Memory B cell (primary cell): Measurements from ENCODE around the gene TBC1D23.
A peak's percentile ranks its signal among the peaks of the same experiment; 100 is the strongest.
"Not testable (repeated sequence)": the region's sequence is repeated elsewhere in the genome, so short reads cannot be mapped to it uniquely, and the experiment has no call there.

Experiments
- ATAC-seq: fragments of 150-1000 bp; cut with Tn5 transposase; 2 replicates; pipeline ENCODE4 v1.10.0; 2021; ENCODE audit warnings: low read depth, mild to moderate bottlenecking, moderate library complexity
- DNase-seq, 2 donors: peaks; one replicate each; pipeline ENCODE4 v3.0.0; 2022; ENCODE audit warnings: low spot score in 2 of 2
- H3K27ac Mint-ChIP-seq: one replicate; pipeline ENCODE4 v1.8.0; 2022; ENCODE audit warnings: mild to moderate bottlenecking, moderate library complexity, mixed read lengths
- H3K27me3 Mint-ChIP-seq: one replicate; pipeline ENCODE4 v1.8.0; 2022; ENCODE audit warnings: mixed read lengths
- H3K36me3 Mint-ChIP-seq: one replicate; pipeline ENCODE4 v1.8.0; 2022; ENCODE audit warnings: mild to moderate bottlenecking, mixed read lengths
- H3K4me1 Mint-ChIP-seq: one replicate; pipeline ENCODE4 v1.8.0; 2022; ENCODE audit warnings: mixed read lengths
- H3K4me3 Mint-ChIP-seq: one replicate; pipeline ENCODE4 v1.8.0; 2022; ENCODE audit warnings: mild to moderate bottlenecking, moderate library complexity, mixed read lengths
- H3K9me3 Mint-ChIP-seq: one replicate; pipeline ENCODE4 v1.8.0; 2022; ENCODE audit warnings: mixed read lengths

Gene TBC1D23

DNA sequence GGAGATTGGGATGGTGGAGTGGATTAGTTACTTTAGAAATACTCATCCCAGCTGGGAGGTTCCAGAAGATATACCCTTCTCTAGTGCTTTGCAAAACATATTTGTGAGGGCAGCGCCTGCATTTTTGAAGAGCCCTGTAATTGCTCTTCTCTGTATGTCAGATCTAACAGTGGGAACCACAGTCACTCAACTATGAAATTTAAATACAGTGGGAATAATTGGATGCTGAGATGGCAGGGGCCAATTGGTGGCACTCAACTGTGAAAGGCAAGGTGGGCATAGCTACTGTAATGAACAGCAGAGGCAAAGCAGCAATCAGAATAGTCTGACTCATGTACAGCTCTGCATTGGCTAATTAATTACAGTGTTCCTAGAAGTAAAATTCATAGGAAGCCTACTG, 22.2 kb upstream of the TBC1D23 start:
- Mint-ChIP-seq H3K4me1 (peaks cover 3% of the 10 kb centered on the region), H3K9me3 (peaks cover 4% of the 10 kb centered on the region), H3K4me3 (no peak overlapping the region), H3K36me3 (peaks cover 4% of the 10 kb centered on the region), H3K27ac (no peak overlapping the region), H3K27me3 (no peaks in the 10 kb centered on the region)
- DNase-seq (no peak), ATAC-seq (no peak)

DNA sequence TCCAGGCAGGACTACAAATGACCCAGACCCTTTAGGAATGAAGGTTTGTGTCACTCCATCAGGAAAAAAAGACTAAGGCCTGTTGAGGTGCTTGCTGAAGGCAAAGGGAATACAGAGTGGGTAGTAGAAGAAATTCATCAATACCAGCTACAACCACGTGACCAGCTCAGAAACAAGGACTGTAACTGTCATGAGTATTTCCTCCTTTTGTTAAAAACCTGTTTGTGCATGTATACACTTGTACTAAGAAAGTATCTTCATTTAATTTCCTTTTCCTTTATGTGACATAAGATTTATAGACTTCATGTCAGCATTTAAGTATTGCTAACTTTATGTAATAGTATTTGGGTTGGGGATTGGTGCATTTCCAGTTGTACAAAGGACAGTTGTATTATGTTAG, 18.3 kb upstream of the TBC1D23 start:
- H3K36me3 Mint-ChIP-seq, DNase-seq, H3K27me3 Mint-ChIP-seq, ATAC-seq, H3K4me3 Mint-ChIP-seq, H3K27ac Mint-ChIP-seq, H3K4me1 Mint-ChIP-seq, H3K9me3 Mint-ChIP-seq: not testable (repeated sequence)

DNA sequence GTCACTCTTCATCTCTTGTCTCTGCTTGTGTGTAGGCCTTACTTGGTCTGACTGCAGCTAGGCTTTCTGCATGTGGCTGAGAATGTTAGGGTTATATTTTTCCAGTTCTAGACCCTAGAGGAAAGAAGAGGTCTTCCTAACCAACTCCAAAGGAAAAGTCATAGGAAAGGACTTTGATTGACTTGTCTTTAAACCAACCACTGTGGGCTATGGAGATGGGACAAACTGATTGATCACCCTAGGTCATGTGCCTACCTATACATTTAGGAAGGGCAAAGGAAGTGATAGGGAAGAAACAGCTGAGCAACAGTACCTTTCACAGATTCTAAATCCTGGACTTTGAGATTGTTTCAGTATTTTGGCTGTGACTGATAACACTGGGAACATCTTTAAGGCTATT, 16.5 kb upstream of the TBC1D23 start:
- DNase-seq (no peak), ATAC-seq (no peak)
- Mint-ChIP-seq H3K9me3 (no peaks in the 10 kb centered on the region), H3K4me1 (no peaks in the 10 kb centered on the region), H3K27me3 (no peaks in the 10 kb centered on the region), H3K36me3 (no peaks in the 10 kb centered on the region), H3K4me3 (no peak overlapping the region), H3K27ac (no peak overlapping the region)

DNA sequence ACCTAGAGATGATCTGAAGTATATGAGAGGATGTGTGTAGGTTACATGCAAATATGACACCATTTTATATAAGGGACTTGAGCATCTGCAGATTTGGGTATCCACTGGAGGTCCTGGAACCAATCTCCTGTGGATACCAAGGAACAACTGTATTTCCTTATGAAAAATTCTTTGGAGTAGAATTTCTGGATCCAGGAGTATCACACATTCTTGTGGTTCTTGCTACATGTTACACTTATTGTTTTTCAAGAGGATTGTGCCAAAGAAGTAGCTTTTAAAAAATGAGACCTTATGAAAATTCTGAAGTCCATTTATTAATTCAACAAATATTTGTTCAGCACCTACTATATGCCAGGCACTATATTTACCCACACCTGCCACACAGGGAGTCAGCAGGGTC, 15.7 kb upstream of the TBC1D23 start:
- DNase-seq (no peak), ATAC-seq (no peak)
- no peaks in the 10 kb centered on the region for H3K27me3 Mint-ChIP-seq
- H3K4me1 Mint-ChIP-seq = no peaks in the 10 kb centered on the region
- no peaks in the 10 kb centered on the region for H3K9me3 Mint-ChIP-seq
- no peak overlapping the region for H3K4me3 Mint-ChIP-seq
- H3K27ac Mint-ChIP-seq = no peak overlapping the region
- no peaks in the 10 kb centered on the region for H3K36me3 Mint-ChIP-seq

DNA sequence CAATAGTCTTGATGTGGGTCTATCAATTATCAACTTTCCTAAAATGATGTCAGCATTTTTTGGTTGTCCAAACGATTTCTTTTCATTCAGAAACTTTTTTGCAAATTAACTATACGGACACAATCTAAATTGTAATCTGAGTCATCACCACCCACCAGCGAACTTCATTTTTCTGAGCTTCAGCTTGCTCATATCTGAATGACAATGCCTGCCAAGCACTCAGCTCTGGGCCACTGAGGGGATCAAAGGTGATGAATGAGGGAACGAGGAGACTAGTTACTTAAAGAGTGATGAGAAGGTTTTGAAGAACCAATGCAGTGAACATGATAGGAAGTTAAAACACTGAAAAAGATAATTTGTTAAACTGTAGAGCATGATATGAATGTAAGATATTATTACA, 14.9 kb upstream of the TBC1D23 start:
- DNase-seq (no peak), ATAC-seq (no peak)
- H3K4me3 Mint-ChIP-seq = no peak overlapping the region

DNA sequence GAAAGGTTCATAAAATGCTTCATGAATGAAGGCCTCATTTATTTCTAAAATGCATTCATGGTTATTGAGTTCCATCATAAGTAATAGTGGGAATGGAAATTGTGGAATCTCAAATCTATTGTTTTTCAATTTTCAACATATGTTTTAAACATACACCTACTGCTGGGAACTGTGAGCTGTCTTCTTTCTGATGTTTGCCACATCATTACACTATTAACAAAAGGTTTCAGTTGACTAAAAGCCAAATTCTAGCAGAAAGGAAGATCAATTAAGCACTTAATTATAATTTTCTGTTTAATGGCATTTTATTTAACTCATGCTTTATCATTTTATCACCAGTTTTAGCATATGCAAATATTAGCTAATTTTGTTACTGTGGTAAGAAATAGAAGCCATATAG, 13.8 kb upstream of the TBC1D23 start:
- H3K27ac Mint-ChIP-seq = no peak overlapping the region
- ATAC-seq (no peak), DNase-seq (no peak)
- H3K9me3 Mint-ChIP-seq = no peaks in the 10 kb centered on the region
- no peaks in the 10 kb centered on the region for H3K36me3 Mint-ChIP-seq
- no peaks in the 10 kb centered on the region for H3K27me3 Mint-ChIP-seq
- no peaks in the 10 kb centered on the region for H3K4me1 Mint-ChIP-seq
- no peak overlapping the region for H3K4me3 Mint-ChIP-seq

More for the DNA sequence above, 14.9 kb upstream of the TBC1D23 start:
- Mint-ChIP-seq H3K4me1 (no peaks in the 10 kb centered on the region), H3K36me3 (no peaks in the 10 kb centered on the region), H3K27me3 (no peaks in the 10 kb centered on the region), H3K27ac (no peak overlapping the region), H3K9me3 (no peaks in the 10 kb centered on the region)

DNA sequence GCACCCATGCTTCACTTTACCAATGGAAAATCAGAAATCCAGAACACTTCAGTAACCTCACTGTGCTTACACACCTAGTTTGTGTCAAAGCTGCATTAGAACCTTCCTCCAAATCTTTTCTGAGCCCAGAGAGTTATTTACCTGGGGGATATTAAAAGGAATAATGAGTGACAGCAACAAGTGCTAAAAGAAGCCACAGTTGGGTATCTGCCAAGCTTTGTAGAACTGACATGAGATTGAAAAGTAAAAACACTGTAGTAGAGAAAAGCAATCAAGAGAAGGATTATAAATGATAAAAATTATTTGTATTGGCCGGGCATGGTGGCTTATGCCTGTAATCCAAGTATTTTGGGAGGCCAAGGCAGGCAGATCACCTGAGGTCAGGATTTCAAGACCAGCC, 8.8 kb upstream of the TBC1D23 start:
- no peak for DNase-seq
- Mint-ChIP-seq H3K27me3 (no peaks in the 10 kb centered on the region), H3K4me3 (no peak overlapping the region), H3K9me3 (no peaks in the 10 kb centered on the region), H3K4me1 (no peaks in the 10 kb centered on the region), H3K36me3 (no peaks in the 10 kb centered on the region), H3K27ac (no peak overlapping the region)
- no peak for ATAC-seq

DNA sequence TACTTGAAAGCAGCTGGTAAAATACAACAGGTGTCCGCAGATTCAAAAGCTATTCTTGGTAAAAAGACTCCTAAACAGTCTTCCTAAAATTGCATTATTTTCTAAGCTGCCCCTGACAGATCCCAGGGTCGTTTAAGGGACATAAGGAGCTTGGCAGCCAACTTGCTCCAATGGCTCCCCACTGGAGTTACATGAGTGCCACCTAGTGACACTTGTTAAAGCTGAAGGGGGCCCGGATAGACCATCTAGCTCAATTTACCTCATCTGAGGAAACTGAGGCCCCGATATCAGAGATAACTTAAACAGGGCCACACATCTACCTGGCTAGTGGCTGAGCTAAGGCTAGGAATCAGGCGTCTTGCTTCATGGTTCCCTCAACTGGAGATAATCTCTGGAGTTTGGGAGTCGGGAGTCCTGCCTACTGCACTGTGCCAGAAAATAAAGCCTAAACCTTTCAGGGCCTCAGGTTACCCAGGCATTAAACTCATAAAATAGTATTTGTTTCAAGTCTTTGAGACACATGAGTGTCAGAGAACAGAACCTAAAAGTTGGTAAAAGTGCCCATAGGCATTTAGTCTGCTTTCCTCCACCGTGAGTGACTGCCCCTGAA, 6.5 kb upstream of the TBC1D23 start:
- Mint-ChIP-seq H3K27me3 (no peaks in the 10 kb centered on the region), H3K36me3 (no peaks in the 10 kb centered on the region), H3K27ac (no peak overlapping the region), H3K4me1 (no peaks in the 10 kb centered on the region), H3K4me3 (no peak overlapping the region), H3K9me3 (no peaks in the 10 kb centered on the region)
- peak; percentile 72 for ATAC-seq
- peak; percentile 18 to 31 for DNase-seq

DNA sequence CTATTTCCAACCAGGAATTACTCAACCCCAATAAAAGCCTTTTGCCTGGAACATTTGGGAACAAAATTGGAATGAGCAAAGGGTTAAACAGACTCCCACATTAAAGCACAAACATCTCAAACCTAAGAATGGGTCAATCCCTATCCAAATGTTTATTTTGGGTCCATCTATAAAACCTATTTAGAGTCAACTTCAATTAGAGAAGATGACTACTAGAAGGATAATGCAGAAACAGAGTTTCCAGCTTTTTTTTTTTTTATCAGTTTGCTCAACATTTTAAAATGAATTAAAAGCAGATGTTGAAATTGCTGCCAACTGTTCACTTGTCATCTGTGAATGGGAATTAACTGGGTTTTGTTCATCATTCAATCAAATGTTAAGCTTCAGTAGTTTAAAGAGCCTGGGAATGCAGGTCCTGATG, 4.1 kb upstream of the TBC1D23 start:
- Mint-ChIP-seq H3K4me1 (peaks cover 8% of the 10 kb centered on the region), H3K27ac (no peak overlapping the region), H3K36me3 (no peaks in the 10 kb centered on the region), H3K9me3 (no peaks in the 10 kb centered on the region), H3K4me3 (no peak overlapping the region), H3K27me3 (no peaks in the 10 kb centered on the region)
- ATAC-seq = no peak
- no peak for DNase-seq

DNA sequence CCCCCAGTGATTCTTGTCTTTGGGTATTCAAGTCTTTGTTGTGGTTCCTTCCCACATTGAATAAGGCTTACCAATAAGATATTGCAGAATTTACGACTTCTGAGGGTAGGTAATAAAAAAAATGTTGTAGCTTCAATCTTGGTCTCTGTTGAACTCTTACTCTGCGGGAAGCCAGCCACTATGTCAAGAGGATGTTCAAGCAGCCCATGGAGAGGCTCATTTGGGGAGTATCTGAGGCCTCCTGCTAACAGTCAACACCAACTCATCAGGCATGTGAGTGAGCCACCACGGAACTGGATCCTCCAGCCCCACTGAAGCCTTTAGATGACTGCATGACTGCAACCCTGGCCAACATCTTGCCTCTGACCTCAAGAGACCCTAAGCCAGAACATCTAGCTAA, 3.2 kb upstream of the TBC1D23 start:
- Mint-ChIP-seq H3K27ac (no peak overlapping the region), H3K9me3 (no peaks in the 10 kb centered on the region)

DNA sequence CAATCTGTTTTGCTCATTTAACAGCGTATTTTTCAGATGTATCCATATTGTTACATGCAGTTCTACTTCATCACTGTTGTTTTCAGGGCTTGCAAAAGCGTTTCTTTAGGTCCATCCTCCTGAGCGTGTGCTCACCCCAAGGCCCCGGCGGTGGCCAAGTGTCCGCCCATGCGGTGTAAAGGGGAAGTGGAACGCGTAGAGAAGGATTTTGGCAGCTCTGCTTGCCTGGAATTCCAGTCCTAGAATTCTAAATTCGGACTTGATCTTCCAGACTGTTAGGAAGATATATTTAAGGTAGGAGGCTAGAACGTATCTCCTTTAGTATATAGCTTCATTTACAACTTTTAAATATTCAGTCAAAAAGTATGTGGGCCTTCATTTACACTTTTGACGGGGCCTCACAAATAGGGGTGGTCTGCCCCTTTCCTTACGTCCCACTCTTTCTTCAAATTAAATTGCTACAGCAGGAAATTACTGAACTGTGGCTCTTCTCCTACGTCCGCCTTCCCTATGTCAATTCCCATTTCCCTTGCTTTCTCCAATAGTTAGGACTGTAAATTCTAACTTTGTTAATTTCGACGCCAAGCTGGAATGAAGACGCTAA, 609 bp upstream of the TBC1D23 start:
- no peaks in the 10 kb centered on the region for H3K9me3 Mint-ChIP-seq
- no peak for ATAC-seq
- H3K36me3 Mint-ChIP-seq = no peaks in the 10 kb centered on the region
- peak overlapping the region; percentile 96 for H3K27ac Mint-ChIP-seq
- DNase-seq = no peak
- peaks cover 29% of the 10 kb centered on the region for H3K4me1 Mint-ChIP-seq
- no peaks in the 10 kb centered on the region for H3K27me3 Mint-ChIP-seq
- peak overlapping the region; percentile 96 for H3K4me3 Mint-ChIP-seq

More for the DNA sequence above, 3.2 kb upstream of the TBC1D23 start:
- Mint-ChIP-seq H3K27me3 (no peaks in the 10 kb centered on the region), H3K4me3 (no peak overlapping the region), H3K36me3 (no peaks in the 10 kb centered on the region), H3K4me1 (peaks cover 10% of the 10 kb centered on the region)
- no peak for ATAC-seq
- DNase-seq = no peak

DNA sequence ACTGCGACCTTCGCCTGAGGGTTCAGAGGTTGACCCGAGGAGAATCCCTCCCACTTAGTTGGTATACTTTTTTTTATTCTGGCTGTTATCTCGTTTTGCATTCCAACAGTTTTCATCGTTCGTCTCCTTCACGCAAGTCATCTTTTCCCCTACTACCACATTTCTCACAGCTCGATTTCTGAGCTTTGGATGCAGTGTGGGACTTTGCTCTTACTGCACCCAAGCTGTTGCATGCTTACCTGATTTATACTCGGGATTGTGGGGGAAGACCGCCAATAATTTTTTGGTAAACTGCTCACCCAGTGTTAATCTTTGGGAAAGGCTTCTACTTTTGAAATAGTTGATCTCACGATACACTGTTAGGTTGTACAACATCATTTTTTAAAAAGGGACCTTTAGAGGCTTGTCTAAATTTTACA, 702 bp downstream of the TBC1D23 start:
- H3K4me3 Mint-ChIP-seq = peak overlapping the region; percentile 96
- H3K27me3 Mint-ChIP-seq = no peaks in the 10 kb centered on the region
- DNase-seq = no peak
- H3K36me3 Mint-ChIP-seq = no peaks in the 10 kb centered on the region
- H3K9me3 Mint-ChIP-seq = no peaks in the 10 kb centered on the region
- peaks cover 29% of the 10 kb centered on the region for H3K4me1 Mint-ChIP-seq
- ATAC-seq = no peak
- peak overlapping the region; percentile 96 for H3K27ac Mint-ChIP-seq

DNA sequence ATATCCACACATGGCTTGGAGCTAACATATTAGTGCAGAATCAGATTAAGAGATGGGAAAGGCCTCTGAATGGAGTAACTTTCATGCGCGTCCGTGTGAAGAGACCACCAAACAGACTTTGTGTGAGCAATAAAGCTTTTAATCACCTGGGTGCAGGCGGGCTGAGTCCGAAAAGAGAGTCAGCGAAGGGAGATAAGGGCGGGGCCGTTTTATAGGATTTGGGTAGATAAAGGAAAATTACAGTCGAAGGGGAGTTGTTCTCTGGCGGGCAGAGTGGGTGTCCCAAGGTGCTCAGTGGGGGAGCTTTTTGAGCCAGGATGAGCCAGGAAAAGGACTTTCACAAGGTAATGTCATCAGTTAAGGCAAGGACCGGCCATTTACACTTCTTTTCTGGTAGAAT, 2.1 kb downstream of the TBC1D23 start:
- not testable (repeated sequence) for H3K27me3 Mint-ChIP-seq, H3K4me3 Mint-ChIP-seq, H3K9me3 Mint-ChIP-seq, DNase-seq, H3K36me3 Mint-ChIP-seq, ATAC-seq
- peak overlapping the region; percentile 53 for H3K27ac Mint-ChIP-seq
- H3K4me1 Mint-ChIP-seq = peaks cover 29% of the 10 kb centered on the region

DNA sequence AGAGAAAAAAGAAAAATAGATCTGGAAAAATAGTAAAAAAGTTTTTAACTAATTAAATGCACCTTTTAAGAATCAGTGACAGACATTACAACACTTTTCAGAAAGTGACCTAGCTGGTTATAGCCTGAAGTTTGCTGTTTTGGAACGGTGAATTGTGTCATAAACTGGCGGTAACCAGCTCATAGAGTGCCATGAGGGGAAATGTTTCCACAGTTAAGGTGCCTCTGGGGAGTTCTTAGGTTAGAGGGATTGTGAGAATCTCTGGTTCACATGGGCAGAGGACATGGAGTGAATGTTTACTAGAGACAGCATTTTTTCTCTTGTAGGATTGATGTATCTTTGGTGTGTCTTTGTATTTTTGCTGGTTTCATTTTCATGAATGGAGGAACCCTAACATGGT, 2.8 kb downstream of the TBC1D23 start:
- ATAC-seq (no peak), DNase-seq (no peak)
- peak overlapping the region; percentile 75 for H3K27ac Mint-ChIP-seq
- H3K36me3 Mint-ChIP-seq = no peaks in the 10 kb centered on the region
- no peaks in the 10 kb centered on the region for H3K9me3 Mint-ChIP-seq
- peaks cover 29% of the 10 kb centered on the region for H3K4me1 Mint-ChIP-seq
- H3K4me3 Mint-ChIP-seq = no peak overlapping the region
- no peaks in the 10 kb centered on the region for H3K27me3 Mint-ChIP-seq

DNA sequence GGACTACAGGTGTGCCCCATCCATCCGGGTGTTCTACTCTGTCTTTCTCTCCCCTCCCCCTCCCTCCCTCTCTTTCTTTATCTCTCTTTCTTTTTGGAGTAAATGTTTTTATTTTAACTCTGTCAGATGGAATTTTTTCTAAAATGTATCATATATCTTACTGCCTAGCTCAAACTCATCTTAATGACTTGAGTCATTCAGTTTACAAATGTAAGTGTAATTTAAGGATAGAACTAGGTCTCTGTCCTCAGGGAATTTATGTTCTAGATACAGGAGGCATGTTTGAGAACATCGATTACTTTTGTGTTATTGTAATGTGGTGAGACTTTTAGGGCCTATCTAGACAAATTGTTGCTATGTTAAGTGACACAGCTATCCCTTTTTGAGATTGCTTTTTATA, 3.5 kb downstream of the TBC1D23 start:
- ATAC-seq = no peak
- peak overlapping the region; percentile 75 for H3K27ac Mint-ChIP-seq
- no peaks in the 10 kb centered on the region for H3K9me3 Mint-ChIP-seq
- no peaks in the 10 kb centered on the region for H3K36me3 Mint-ChIP-seq
- no peaks in the 10 kb centered on the region for H3K27me3 Mint-ChIP-seq
- DNase-seq = no peak
- no peak overlapping the region for H3K4me3 Mint-ChIP-seq
- peaks cover 29% of the 10 kb centered on the region for H3K4me1 Mint-ChIP-seq
